GM12872 (cell line): ENCODE measurements around the gene ADISSP.

Experiments used
- CTCF ChIP-seq: IDR thresholded peaks from 3 replicates; pipeline ENCODE4 v1.5.1; 2011; ENCODE audit warnings: low read depth, mild to moderate bottlenecking, low read length, moderate library complexity; ENCODE audit not compliant: insufficient read depth

Gene ADISSP

GRCh38 chr20:3753501-3754275 is 13.9 kb downstream of the ADISSP start:
- TF ChIP-seq CTCF = no peak

GRCh38 chr20:3753098-3753497 is 14.5 kb downstream of the ADISSP start:
- peak; percentile 95 for TF ChIP-seq CTCF

DNA sequence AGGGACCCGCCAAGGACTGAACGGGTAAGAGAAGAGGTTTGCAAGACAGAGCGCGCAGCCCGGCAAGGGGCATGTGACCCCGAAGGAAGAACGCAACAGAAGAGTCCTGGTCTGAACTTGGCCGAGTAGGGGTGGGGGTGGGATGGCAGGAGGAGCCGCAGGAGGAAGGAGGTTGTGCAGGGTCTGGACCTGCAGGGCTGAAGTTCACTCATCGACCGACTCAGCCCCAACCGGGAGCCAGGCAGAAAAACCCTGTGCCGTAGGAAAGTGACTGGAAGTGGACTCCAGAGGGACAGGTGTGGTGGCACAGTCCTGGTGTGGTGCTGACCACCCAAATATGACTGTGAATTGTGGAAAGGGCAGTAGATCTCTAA is 15.2 kb downstream of the ADISSP start:
- TF ChIP-seq CTCF = no peak

- no peak for TF ChIP-seq CTCF
These were observed 15.7 kb downstream of the ADISSP start for GRCh38 chr20:3751675-3752385.

DNA sequence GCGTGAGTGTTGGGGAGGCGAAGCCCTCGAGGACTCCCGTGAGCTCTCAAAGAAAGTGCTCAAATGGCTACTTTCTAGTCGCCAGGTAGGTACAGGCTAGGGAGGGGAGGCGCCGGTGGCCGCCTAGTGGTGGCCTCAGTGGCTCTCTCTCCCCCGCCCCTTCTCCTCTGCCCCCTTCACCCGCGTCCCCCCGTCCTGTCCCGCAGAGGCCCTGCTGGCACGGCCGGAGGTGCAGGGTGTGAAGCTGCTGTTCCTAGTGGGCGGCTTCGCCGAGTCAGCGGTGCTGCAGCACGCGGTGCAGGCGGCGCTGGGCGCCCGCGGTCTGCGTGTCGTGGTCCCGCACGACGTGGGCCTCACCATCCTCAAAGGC is 16.3 kb downstream of the ADISSP start:
- no peak for TF ChIP-seq CTCF

- peak; percentile 54 for TF ChIP-seq CTCF
These were observed 17.6 kb downstream of the ADISSP start for GRCh38 chr20:3749689-3750531.

DNA sequence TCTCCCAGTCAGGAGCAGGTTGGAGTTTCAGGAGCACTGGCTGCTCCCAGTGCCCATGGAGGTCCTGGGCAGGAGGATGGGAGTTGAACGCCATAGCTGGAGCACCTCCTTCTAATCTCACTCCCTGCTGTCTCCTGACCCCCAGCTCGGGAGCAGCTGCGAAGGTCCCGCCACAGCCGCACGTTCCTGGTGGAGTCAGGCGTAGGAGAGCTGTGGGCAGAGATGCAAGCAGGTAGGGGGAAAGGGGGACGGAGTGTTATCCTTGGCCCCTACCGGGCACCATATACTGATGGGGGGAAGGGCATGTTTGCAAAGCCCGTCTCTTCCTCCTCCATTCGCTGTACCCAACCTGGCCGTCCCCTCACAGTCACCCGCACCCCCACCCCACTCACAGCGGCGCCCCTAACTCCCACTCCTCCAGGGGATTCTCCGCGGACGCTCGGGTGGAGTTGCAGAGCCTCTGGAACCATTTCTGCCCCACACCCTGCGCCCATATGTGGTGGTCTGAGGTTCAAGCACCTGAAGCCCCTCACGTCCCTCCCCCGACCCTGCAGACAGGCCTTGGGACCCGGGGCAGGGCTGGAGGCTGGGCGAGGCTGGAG is 18.4 kb downstream of the ADISSP start:
- TF ChIP-seq CTCF = no peak
